HG02759 (cell line): Measurements from ENCODE around the gene E2F3.

ENCODE experiments used
- ATAC-seq: cut with Tn5 transposase; IDR thresholded peaks from one replicate; pipeline ENCODE4 v1.9.1; 2021; ENCODE audit warnings: mild to moderate bottlenecking, moderate library complexity; ENCODE audit not compliant: unreplicated experiment

Gene E2F3

DNA sequence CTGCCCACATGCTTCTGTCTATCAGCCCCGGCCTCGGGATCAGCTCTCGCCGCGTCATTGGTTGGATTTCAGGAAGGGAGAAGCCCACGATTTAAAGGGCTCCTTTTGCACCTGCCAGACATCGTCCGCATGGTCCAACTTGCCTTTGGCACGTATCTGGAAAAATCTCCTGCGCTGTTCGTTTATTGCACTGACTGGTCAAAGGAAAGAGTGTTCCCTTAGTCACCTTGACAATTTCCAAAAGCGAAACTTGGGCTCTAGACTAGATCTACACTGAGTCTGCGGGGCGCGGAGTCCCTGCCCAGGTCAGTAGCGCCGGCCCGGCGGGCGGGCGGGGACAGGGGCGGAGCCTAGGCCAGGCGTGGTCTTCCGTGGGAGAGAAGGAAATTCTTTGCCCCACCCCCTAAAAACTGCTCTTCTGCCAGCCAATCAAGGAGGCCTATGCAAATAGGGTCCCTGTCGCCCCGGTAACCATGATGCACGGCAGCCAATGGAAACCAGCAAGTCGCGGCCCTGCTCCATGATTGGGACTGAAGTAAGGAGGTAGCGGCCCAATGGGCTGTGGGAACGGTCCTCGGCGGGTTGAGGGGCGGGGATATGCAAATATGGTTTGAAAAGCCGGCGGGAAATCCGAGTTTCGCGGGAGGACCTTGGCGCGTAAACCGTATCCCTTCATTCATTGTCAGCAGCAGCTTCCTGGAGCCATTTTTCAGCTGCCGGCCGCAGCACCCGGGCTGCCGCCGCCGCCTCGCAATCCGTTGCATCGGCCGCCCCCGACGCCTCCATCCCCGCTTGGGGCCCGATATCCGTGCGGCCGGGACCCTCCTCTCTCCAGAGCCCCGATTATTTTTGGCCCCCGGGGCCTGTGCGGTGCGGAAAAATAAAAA is at the start of gene E2F3:
Gene E2F3, plus strand, starts transcription at position 675 of the 887 bp plus-strand sequence. CDS start 354 bp downstream, outside the sequence.
- peak; percentile 80 for ATAC-seq

DNA sequence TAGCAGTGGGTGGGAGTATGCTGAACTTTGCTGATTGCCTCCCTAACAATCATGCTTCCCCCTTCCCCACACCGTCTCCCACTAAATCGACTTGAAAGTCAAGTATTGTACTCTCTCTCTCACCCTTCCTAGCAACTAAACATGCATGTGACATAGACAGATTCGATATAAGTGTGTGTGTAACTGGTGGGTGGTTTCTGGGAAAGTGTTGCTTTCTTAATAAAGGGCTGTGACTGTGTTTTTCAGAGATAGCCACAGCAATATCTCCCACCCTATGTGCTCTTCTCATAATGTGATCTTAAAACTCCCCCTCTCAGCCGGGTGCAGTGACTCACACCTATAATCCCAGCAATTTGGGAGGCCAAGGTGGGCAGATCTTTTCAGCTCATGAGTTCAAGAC is 49.3 kb upstream of the E2F3 start:
- ATAC-seq: no peak

DNA sequence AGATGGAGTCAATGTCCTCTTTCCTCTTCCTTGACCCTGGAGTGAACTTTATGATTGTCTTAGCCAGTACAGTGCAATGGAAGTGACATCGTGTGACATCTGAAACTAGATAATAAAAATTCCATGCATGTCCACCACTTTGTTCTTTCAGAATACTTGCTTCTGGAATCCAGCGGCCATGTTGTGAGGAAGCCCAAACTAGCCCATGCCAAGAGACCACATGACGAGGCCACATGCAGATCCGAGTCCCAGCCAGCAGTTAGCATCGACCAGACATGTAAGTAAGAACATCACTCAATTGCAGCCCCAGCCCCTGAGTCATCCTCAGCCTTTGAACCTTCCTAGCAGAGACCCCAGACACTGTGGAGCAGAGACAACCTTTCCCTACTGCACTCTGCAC is 48.5 kb upstream of the E2F3 start:
- no peak for ATAC-seq

- no peak for ATAC-seq
These were observed 47.3 kb upstream of the E2F3 start for GRCh38 chr6:20354366-20354765.

GRCh38 chr6:20360471-20361119 is 41.1 kb upstream of the E2F3 start:
- no peak for ATAC-seq

GRCh38 chr6:20362623-20363022 is 39.1 kb upstream of the E2F3 start:
- no peak for ATAC-seq

GRCh38 chr6:20364327-20364726 is 37.4 kb upstream of the E2F3 start:
- ATAC-seq: no peak

GRCh38 chr6:20365456-20365855 is 36.2 kb upstream of the E2F3 start:
- no peak for ATAC-seq

DNA sequence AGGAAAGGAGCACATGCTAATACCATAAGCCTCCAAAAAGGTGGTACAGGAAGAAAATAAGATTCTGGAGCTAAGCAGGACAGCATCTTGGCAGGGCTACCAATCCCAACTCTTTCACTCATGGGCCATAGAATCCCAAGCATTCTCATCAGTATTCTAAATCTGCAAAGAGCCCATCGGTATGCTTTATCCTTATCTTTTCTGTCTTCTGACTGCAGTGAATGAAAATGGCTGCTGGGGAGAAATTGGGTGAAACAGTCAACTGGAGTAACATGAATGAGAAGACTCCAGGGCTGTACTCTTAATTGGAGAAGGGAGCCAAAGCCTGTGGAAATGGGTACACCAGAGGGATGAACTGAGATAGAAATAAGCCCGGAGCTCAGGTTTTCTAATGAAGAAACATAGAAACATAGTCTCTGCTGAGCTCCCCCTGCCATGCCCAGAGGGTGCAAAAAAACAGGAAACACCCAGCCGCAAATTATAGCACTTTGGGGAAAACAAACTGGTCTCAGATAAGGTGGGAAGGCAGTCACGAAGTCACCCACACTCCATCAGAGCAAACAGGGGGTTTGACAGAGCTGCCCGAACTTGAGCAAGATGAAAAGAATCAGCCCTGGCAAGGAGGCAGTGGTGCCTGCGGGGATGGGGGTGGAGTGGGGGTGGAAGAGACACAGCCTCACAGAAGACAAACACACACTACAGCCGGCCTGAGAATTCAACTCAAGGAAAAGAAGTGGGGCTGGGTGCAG is 35.4 kb upstream of the E2F3 start:
- no peak for ATAC-seq

- ATAC-seq: no peak
These were observed 33.8 kb upstream of the E2F3 start for GRCh38 chr6:20367743-20368485.

DNA sequence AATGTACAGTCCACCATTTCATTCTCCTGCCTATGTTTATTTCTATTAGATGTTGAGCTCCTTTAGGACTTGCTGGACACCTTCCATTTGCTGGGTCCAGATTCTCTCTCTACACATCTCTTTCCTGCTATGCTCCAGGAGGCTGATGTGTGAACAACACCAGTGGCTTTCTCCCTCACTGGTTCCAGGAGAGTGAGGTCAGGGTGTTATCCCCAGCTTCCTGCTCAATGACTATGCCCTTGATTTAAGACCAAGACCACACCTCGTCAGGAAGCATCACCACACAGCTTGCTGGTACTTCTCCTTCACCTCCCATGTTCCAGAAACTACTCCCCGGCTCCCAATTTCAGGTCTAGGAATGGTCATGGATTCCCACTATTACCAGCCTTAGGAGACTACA is 31.3 kb upstream of the E2F3 start:
- ATAC-seq: no peak

- no peak for ATAC-seq
These were observed 30.9 kb upstream of the E2F3 start for GRCh38 chr6:20370801-20371200.

GRCh38 chr6:20375436-20375835 is 26.2 kb upstream of the E2F3 start:
- no peak for ATAC-seq

GRCh38 chr6:20377623-20378265 is 23.9 kb upstream of the E2F3 start:
- no peak for ATAC-seq

GRCh38 chr6:20379231-20379630 is 22.4 kb upstream of the E2F3 start:
- no peak for ATAC-seq

DNA sequence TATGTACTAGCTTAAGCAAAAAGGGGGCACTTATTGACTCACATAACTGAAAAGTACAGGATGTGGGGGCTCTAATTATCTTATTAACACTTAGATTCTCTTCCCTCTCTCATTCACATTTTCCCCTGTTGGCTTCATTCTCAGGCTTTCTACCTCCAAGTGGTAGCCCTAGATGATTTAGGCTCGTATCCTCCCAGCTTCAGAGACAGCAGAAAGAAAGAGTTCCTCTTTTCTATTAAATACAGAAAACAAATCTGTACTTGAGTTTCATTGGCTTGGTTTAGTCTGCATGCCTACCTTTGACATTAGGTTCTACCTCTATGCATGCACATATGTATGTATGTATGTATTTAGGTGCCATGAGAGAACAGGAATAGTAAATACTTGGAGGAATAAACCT is 15.5 kb upstream of the E2F3 start:
- ATAC-seq: no peak

DNA sequence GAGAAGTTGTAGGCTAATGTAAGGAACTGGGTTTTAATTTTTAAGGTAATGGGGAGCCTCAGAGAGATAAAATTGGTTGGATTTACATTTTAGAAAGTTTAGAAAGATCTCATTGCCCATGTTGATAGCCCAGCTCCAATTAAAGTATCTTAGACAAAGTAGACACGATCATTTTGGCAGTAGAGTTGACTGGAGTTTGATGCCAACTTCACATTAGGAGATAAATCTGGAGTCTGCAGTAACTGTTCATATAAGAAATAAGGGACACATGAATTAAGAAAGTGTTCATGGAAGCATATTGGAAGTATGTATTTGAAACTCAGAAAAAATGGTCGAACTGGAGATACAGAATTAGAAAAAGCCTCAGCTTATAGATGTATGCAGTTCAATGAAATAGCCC is 12.6 kb upstream of the E2F3 start:
- ATAC-seq: no peak

- ATAC-seq: no peak
These were observed 8.4 kb upstream of the E2F3 start for GRCh38 chr6:20393297-20393696.

DNA sequence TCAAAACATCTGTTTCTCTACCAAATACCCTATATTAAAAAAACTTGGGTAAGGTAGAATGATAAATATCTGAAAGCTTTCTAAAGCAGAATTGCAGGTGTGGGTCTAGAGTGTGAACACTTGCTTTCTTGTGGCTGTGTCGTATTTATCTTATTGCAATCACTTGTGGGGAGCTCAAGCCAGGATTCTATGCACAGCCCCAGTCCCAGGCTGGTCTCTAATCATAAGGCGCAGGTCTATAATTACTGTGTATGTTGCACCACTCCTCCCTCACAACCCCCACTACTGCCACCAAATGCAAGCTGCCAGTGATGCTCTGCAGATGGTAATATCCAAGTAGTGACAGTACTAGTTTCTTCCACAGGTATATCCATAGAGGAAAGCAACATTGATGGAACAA is 2.2 kb upstream of the E2F3 start:
- ATAC-seq: no peak

- no peak for ATAC-seq
These were observed 1.0 kb upstream of the E2F3 start for GRCh38 chr6:20400456-20401204.
